22Rv1 (cell line): ENCODE data around the gene SRPK1.

Source experiments
- ZFX ChIP-seq: fragments of 450-650 bp; IDR thresholded peaks from 2 replicates; pipeline ENCODE4 v1.6.1; 2017; ENCODE audit warnings: antibody characterized with exemption, borderline replicate concordance
- TF ChIP-seq, protein P1 (sequence below): fragments of 450-650 bp; IDR thresholded peaks from 2 replicates; pipeline ENCODE4 v1.5.1; 2017; ENCODE audit warnings: mild to moderate bottlenecking

DNA sequence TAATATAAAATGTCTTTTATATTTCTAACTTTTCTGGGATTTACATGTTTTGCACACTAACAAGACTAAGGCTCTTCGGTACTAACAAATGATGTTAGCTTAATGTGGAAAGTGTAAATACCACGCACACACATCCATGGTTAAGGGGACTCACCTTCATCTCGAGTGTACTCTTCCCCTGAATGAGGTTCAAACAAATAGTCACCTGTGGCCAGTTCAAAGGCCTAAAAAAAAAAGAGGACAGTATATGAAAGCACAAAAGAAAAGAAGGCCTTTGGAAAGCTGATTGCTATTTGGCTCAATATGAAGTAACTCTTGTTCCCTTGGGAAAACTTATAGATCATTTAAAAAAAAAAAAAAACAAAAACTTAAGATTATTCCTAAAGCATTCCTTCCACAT is 78.5 kb downstream of the SRPK1 start:
- TF ChIP-seq, protein P1, sequence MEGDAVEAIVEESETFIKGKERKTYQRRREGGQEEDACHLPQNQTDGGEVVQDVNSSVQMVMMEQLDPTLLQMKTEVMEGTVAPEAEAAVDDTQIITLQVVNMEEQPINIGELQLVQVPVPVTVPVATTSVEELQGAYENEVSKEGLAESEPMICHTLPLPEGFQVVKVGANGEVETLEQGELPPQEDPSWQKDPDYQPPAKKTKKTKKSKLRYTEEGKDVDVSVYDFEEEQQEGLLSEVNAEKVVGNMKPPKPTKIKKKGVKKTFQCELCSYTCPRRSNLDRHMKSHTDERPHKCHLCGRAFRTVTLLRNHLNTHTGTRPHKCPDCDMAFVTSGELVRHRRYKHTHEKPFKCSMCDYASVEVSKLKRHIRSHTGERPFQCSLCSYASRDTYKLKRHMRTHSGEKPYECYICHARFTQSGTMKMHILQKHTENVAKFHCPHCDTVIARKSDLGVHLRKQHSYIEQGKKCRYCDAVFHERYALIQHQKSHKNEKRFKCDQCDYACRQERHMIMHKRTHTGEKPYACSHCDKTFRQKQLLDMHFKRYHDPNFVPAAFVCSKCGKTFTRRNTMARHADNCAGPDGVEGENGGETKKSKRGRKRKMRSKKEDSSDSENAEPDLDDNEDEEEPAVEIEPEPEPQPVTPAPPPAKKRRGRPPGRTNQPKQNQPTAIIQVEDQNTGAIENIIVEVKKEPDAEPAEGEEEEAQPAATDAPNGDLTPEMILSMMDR, result no peak
- no peak for TF ChIP-seq ZFX
